ENCODE results near the gene ZNF823.

Gene ZNF823

DNA sequence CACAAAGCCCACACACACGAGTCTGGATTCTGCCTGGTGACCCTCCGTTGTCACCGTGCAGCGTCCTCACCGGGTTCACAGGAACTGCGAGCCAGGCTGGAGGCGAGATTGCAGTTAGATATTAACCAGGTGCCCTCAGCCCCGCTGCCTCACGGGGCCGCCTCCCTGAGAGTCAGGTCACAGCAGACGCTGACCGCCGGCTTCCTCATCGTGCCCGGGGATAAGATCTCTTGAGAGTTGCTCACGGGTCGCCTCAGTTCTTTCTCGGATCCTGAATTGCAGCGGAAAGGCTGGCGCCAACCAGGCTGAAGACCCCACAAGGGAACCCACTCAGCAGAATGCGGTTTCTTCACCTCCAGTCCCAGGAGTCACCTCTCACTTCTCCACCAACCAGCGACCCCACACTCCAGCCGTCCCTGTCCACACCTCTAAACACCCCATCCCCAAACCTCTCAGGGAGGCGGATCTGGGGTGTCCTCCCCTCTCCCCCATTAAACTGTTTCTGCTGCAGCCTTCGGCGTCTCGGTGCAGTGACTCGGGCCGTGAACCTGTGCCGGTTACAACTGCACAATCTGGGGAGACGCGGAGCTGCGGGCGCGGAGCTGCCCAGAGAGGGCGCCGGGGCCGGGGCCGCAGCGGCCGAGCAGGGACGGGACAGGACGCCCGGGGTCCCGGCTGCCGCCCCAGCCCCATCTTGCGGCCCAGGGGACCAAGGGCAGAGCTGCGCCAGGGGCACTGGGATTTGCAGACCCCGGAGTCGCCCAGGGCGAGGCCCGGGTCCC, 591 bp downstream of the ZNF823 start (continued):
- TF ChIP-seq, protein P1, sequence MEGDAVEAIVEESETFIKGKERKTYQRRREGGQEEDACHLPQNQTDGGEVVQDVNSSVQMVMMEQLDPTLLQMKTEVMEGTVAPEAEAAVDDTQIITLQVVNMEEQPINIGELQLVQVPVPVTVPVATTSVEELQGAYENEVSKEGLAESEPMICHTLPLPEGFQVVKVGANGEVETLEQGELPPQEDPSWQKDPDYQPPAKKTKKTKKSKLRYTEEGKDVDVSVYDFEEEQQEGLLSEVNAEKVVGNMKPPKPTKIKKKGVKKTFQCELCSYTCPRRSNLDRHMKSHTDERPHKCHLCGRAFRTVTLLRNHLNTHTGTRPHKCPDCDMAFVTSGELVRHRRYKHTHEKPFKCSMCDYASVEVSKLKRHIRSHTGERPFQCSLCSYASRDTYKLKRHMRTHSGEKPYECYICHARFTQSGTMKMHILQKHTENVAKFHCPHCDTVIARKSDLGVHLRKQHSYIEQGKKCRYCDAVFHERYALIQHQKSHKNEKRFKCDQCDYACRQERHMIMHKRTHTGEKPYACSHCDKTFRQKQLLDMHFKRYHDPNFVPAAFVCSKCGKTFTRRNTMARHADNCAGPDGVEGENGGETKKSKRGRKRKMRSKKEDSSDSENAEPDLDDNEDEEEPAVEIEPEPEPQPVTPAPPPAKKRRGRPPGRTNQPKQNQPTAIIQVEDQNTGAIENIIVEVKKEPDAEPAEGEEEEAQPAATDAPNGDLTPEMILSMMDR (tag by site-specific recombination; IDR thresholded peaks at IDR 0.05), result peak; percentile 44; the same call in 1 of the 2 replicates
- TF ChIP-seq ZNF510 (tag by site-specific recombination; IDR thresholded peaks at IDR 0.05; ENCODE audit: insufficient replicate concordance), result no peak
- TF ChIP-seq ZNF174 (tag by site-specific recombination; IDR thresholded peaks at IDR 0.05), result no peak
- TF ChIP-seq YY2 (tag by site-specific recombination; IDR thresholded peaks at IDR 0.05), result no peak
- TF ChIP-seq KLF7 (tag by site-specific recombination; IDR thresholded peaks at IDR 0.05; ENCODE audit: borderline replicate concordance), result no peak
- no peak for TF ChIP-seq ZNF514 (tag by site-specific recombination; IDR thresholded peaks at IDR 0.05)
- no peak for TF ChIP-seq ZNF37A (tag by site-specific recombination; IDR thresholded peaks at IDR 0.05)
- TF ChIP-seq SP3 (tag by site-specific recombination; IDR thresholded peaks at IDR 0.05), result no peak
- no peak for TF ChIP-seq ZNF112 (tag by site-specific recombination; IDR thresholded peaks at IDR 0.05)
- TF ChIP-seq, protein P2, sequence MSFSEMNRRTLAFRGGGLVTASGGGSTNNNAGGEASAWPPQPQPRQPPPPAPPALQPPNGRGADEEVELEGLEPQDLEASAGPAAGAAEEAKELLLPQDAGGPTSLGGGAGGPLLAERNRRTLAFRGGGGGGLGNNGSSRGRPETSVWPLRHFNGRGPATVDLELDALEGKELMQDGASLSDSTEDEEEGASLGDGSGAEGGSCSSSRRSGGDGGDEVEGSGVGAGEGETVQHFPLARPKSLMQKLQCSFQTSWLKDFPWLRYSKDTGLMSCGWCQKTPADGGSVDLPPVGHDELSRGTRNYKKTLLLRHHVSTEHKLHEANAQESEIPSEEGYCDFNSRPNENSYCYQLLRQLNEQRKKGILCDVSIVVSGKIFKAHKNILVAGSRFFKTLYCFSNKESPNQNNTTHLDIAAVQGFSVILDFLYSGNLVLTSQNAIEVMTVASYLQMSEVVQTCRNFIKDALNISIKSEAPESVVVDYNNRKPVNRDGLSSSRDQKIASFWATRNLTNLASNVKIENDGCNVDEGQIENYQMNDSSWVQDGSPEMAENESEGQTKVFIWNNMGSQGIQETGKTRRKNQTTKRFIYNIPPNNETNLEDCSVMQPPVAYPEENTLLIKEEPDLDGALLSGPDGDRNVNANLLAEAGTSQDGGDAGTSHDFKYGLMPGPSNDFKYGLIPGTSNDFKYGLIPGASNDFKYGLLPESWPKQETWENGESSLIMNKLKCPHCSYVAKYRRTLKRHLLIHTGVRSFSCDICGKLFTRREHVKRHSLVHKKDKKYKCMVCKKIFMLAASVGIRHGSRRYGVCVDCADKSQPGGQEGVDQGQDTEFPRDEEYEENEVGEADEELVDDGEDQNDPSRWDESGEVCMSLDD (tag by site-specific recombination; IDR thresholded peaks at IDR 0.05), result no peak
- TF ChIP-seq, protein P3, sequence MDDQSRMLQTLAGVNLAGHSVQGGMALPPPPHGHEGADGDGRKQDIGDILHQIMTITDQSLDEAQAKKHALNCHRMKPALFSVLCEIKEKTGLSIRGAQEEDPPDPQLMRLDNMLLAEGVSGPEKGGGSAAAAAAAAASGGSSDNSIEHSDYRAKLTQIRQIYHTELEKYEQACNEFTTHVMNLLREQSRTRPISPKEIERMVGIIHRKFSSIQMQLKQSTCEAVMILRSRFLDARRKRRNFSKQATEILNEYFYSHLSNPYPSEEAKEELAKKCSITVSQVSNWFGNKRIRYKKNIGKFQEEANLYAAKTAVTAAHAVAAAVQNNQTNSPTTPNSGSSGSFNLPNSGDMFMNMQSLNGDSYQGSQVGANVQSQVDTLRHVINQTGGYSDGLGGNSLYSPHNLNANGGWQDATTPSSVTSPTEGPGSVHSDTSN (CRISPR knock-in tag; IDR thresholded peaks at IDR 0.05), result no peak
- no peak for TF ChIP-seq ZNF157 (tag by site-specific recombination; IDR thresholded peaks at IDR 0.05)
- no peak for TF ChIP-seq ZNF274 (IDR thresholded peaks at IDR 0.05; ENCODE audit: low read length)
- no peak for TF ChIP-seq ZNF274 (tag by site-specific recombination; IDR thresholded peaks at IDR 0.05; ENCODE audit: borderline replicate concordance)
- peak; percentile 30 for TF ChIP-seq GLIS1 (tag by site-specific recombination; IDR thresholded peaks at IDR 0.05)
- peak; percentile 38 for TF ChIP-seq GLIS2 (tag by site-specific recombination; IDR thresholded peaks at IDR 0.05)
- TF ChIP-seq ZNF521 (tag by site-specific recombination; IDR thresholded peaks at IDR 0.05), result no peak
- TF ChIP-seq, protein P4, sequence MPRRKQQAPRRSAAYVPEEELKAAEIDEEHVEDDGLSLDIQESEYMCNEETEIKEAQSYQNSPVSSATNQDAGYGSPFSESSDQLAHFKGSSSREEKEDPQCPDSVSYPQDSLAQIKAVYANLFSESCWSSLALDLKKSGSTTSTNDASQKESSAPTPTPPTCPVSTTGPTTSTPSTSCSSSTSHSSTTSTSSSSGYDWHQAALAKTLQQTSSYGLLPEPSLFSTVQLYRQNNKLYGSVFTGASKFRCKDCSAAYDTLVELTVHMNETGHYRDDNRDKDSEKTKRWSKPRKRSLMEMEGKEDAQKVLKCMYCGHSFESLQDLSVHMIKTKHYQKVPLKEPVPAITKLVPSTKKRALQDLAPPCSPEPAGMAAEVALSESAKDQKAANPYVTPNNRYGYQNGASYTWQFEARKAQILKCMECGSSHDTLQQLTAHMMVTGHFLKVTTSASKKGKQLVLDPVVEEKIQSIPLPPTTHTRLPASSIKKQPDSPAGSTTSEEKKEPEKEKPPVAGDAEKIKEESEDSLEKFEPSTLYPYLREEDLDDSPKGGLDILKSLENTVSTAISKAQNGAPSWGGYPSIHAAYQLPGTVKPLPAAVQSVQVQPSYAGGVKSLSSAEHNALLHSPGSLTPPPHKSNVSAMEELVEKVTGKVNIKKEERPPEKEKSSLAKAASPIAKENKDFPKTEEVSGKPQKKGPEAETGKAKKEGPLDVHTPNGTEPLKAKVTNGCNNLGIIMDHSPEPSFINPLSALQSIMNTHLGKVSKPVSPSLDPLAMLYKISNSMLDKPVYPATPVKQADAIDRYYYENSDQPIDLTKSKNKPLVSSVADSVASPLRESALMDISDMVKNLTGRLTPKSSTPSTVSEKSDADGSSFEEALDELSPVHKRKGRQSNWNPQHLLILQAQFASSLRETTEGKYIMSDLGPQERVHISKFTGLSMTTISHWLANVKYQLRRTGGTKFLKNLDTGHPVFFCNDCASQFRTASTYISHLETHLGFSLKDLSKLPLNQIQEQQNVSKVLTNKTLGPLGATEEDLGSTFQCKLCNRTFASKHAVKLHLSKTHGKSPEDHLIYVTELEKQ (tag by site-specific recombination; IDR thresholded peaks at IDR 0.05; ENCODE audit: borderline replicate concordance), result no peak
- no peak for TF ChIP-seq ZNF202 (tag by site-specific recombination; IDR thresholded peaks at IDR 0.05; ENCODE audit: borderline replicate concordance)
- TF ChIP-seq, protein P5, sequence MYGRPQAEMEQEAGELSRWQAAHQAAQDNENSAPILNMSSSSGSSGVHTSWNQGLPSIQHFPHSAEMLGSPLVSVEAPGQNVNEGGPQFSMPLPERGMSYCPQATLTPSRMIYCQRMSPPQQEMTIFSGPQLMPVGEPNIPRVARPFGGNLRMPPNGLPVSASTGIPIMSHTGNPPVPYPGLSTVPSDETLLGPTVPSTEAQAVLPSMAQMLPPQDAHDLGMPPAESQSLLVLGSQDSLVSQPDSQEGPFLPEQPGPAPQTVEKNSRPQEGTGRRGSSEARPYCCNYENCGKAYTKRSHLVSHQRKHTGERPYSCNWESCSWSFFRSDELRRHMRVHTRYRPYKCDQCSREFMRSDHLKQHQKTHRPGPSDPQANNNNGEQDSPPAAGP (tag by site-specific recombination; IDR thresholded peaks at IDR 0.05), result no peak
- no peak for TF ChIP-seq KLF16 (tag by site-specific recombination; IDR thresholded peaks at IDR 0.05)
- TF ChIP-seq, protein P6, sequence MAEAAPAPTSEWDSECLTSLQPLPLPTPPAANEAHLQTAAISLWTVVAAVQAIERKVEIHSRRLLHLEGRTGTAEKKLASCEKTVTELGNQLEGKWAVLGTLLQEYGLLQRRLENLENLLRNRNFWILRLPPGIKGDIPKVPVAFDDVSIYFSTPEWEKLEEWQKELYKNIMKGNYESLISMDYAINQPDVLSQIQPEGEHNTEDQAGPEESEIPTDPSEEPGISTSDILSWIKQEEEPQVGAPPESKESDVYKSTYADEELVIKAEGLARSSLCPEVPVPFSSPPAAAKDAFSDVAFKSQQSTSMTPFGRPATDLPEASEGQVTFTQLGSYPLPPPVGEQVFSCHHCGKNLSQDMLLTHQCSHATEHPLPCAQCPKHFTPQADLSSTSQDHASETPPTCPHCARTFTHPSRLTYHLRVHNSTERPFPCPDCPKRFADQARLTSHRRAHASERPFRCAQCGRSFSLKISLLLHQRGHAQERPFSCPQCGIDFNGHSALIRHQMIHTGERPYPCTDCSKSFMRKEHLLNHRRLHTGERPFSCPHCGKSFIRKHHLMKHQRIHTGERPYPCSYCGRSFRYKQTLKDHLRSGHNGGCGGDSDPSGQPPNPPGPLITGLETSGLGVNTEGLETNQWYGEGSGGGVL (tag by site-specific recombination; IDR thresholded peaks at IDR 0.05), result no peak
- TF ChIP-seq ZSCAN30 (tag by site-specific recombination; IDR thresholded peaks at IDR 0.05), result no peak
- TF ChIP-seq KLF8 (tag by site-specific recombination; IDR thresholded peaks at IDR 0.05), result no peak
- TF ChIP-seq ZNF214 (tag by site-specific recombination; IDR thresholded peaks at IDR 0.05; ENCODE audit: borderline replicate concordance), result no peak
- TF ChIP-seq HOXD13 (CRISPR knock-in tag; IDR thresholded peaks at IDR 0.05; ENCODE audit: borderline replicate concordance), result no peak
- TF ChIP-seq ZNF221 (tag by site-specific recombination; IDR thresholded peaks at IDR 0.05; ENCODE audit: borderline replicate concordance), result no peak
- TF ChIP-seq ZNF785 (tag by site-specific recombination; IDR thresholded peaks at IDR 0.05), result no peak

All from HEK293 (cell line).